Stimulated activated naive CD4-positive, alpha-beta T cell treated with Interleukin-2 at 50 U/mL for 16 hours (primary cell): ENCODE data around the gene ALK.

Source experiments
- DNase-seq: peaks from one replicate; lab custom pipeline; 2025; lab: John Stamatoyannopoulos, UW

ALK gene

DNA sequence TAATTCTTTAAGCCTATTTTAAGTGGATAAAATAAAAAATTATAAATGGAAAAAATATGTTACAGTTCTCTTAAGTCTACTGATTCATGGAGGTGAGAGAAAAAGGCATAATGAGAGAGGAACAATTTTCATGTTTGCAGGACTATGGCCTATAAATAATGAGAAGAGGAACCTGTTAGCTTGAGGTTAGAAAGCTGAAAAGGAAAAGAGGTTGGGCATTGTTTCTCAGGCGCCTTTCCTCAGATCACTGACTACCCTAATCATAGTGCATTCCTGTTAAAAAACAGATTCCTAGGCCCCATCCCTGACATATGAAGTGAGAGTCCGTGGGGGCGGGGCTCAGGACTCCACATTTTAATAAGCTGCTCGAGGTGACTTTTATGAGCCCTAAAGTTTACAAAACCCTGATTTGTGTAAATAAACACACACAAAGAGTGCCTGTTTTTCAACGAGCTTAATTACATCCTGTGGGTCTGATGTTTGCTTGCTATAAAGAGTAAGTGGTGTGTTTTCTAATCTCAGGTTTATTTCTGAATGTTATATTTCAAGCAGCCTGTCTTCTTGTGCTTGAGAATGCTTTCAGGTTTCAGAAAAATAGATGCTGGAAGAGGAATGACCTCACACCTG lies 470.7 kb downstream of the ALK start:
- no peak for DNase-seq

DNA sequence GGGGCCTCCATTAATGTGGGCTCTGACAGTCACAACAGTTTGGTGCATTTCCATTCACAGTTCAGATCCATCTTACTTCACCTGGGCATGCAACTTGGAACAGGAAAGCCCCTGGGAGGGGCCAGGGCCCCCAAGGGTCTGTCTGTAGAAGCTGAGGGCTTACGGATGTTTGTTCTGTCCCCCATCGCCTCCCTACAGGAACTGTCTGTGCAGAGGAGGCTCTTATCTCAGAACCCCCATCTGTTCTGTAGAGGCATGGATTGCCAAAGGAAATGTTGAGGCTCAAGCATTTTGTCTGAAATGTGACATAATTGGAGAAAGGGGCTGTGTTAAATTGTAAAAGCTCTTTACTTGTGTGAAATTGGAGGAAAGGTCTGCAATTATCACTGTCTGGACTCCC lies 471.9 kb downstream of the ALK start:
- DNase-seq = no peak

DNA sequence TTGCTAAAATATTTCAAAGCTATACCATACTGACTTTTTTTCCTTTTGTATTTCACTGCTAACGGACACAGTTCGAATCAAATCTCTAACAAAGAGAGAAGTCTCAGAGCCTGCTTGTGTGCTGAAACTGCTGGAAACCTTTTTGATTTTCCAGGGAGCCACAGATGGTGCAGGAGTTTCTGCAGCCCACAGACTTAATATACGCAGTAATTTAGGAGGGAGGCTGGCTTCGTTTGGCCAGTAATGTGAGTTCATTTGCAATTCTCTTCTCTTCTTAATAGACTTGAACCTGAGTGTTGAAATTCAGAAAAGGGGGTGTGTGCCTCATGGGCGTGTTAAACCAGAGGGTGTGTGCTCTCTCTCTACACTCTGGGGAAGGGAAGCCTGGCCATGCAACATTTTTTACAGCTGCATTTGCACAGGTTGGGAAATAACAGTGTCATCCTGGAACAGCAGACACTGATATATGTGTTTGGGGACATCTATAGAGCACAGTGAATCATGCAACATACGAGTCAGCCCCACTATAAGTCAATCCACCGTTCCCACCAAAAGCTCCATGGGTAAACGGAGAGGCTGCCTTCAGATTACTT lies 473.2 kb downstream of the ALK start:
- no peak for DNase-seq

DNA sequence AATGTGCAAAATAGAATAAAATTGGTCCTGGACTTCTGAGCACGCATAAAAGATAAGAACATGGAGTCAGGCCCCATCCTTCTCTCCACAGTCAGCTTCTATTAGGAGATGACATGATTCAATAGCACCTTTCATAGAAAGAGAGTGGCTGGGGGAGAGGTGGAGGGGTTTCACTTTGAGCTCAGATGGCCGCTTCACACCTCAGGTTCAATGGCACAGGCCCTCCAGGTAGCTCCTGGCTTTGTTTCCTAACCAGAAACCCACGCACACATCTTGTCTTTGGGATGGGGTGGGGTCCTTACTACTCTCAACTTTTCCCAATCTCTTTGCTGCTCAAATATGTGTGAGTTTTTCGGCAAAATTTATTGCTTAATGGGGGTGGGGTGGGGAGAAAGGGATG lies 473.9 kb downstream of the ALK start:
- DNase-seq = no peak

DNA sequence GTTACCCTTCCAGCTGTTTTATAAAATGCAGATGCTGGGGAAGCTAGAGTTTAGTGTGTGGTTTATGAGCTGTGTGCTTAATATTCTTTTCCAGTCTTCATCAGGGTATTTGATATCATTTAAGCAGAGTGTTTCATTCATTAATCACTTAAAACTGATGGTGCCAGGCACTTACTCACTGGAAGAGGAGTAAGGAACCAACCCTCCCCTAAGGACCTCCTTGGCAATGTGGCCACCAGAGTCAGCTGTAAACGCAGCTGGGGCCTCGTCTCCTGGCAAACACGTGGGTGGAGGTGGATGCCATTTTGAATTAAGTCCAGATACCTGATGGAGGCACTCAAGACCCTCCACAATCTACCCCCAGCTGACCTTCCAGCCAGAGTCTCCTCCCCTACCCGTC lies 474.5 kb downstream of the ALK start:
- DNase-seq = no peak

DNA sequence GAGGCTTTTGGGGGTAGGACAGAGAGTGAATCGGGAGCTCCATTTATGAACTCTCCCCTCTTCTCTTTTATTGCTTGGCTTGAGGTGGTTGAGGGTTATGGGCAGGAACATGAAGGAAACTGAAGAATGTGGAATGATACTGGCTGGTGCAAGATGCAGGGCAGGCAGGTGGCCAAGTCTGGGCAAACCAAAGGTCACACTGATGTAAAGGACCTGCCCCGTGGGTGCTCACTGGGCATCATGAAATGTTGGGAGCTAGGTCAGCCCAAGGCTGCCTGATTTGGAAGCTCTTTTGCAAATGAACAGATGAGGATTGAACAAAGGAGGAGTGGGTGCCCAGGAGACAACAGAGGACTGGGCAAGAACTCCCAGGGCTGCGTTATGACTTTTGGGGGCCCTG lies 477.2 kb downstream of the ALK start:
- DNase-seq = no peak

DNA sequence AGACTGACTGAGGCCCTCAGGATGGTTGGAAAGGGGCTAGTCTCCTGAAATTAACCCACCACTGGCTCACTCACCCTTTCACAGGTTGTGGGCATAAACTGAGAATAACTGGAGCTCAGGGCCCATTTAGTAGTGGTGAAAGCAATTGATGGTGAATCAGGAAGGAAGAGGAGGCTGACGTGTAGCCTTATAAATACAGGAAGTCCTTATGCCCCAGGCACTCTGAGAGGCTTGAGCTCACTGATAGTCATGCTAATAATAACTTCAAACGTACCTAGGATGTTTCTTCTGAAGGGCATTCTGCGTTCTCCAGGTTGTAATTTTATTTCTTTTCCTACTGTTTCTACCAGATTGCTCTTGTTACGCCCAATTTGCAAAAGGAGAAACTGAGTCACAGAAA lies 477.8 kb downstream of the ALK start:
- DNase-seq = no peak

DNA sequence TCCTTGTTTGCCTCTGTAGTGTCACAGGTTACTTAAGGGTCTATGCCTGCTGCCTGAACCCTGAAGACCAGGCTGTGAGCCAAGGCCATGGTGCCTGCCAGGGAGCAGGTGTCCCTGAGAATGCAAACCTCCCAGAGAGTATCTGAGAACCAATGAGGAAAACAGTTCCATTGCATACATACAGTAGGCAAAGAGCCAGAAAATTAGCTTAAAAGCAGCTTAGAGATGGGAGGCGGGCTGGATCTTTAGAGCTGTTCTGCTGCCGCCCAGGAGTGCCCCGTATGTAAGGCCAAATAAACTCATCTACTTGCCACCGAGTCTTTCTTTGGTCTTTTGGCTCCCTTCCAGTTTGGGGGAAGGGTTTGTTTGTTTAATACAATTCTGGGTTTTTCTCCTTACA lies 478.2 kb downstream of the ALK start:
- DNase-seq = no peak

DNA sequence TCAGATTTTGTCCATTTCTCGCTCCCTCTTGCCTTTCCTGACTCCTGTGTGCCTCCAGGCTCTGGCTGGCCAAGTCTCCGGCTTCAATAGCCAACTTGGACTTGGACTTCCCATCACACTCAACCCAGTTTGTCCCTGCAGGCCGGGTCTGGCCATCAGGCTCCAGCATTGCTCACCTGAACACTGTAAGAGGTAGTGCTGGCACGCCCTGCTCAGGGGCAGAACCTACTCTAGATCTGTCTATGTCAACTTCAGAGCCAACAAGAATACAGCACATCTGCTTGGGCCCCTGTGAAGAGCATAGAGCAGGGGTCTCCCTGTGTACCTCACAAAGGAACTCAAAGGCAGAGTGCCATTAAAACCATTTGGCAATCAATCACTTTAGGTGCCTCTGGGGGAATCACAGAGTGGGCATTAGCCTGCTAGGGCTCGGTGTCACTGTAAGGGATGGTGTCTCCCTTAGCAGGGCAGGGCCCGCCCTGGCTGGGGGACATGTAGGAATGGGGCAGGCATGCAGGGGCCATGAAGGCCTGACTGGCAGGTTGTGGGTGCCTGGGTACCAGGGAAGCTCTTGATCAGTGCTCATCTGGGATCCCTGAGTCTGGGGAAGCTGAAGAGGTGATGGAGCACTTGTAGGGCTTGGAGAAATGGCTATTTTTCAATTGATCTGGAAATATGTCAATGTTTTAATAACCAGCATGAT lies 480.3 kb downstream of the ALK start:
- DNase-seq = no peak

DNA sequence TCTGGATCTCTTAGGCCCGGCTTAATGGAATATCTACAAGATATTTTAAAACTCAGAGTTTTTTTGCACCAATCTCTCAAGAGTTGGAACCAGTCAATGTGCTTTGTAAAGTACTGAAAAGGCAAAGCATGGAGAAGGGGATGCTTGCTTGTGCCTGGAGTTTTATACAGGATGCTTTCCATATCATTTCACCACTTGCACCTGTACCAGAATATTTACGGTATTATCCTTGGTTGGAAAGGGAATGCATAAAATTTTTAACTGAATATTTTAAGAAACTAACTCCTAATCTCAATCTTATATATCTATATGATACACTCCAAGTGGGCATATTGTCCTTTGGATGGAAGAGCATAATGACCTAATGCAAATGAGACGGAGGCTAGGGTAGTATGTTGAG lies 487.5 kb downstream of the ALK start:
- no peak for DNase-seq

DNA sequence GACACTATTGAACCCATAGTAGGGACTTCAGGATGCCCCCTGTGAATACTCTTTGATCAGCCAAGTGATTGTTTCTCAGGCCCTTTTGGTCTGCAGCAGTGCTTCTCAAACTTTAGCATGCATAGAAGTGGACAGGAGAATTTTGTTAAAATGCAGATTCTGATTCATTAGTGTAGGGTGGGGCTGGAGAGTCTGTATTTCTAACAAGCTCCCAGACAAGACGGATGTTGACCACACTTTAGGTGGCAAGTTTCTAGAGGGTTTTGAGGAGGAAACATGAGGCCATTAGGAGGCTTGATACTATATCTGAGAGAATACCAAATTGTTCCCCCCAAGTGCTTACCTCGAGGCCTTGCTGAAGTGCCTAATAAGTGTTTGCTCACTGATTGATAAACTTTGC lies 488.3 kb downstream of the ALK start:
- no peak for DNase-seq

DNA sequence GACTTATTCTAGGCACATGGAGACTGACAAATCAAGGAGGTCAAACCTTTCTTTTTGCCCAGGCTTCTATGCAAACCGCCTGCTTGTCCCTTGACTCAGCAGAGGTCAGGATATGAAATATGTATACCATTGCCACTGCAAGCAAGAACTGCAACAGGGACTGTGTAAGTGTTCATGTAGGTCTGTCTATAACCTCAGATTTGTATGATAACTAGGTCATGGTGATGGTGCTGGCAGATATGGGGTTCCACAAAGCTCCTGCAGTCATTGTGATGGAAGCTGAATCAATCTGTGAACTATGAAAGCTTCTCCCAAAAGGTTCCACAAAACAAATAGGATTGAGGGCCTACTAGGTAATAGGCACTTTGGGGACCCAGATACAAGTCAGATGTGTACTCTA lies 489.9 kb downstream of the ALK start:
- no peak for DNase-seq

DNA sequence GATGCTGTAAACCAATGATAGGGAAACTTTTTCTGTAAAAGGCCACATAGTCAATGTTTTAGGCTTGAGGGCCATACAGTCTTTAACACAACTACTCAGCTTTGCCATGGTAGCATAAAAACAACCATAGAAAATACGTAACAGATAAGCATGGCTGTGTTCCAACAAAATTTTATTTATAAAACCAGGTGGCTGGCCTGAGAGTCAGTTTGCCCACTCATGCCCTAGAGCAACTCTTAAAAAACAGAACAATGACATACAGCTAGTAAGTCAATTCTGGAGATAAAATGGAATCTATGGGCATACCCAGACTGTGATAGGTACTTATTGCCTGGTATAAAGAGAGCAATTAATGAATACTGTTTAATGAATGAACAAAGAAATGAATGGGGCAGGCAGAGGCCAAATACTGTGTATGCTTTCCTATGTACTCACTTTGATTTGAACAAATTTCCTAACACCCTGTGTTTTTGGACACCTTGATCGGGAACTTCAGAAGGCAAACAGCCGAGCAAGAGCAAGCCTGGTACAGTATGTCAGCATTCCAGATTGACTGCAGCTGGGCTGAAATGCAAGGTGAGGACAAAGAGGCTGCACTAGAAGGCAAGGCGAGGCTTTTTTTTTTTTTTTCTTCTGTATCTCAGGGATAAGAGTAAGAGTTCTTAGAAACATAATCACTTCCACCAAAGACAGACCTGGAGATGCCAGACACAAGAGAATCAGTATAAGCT lies 490.8 kb downstream of the ALK start:
- DNase-seq = no peak

DNA sequence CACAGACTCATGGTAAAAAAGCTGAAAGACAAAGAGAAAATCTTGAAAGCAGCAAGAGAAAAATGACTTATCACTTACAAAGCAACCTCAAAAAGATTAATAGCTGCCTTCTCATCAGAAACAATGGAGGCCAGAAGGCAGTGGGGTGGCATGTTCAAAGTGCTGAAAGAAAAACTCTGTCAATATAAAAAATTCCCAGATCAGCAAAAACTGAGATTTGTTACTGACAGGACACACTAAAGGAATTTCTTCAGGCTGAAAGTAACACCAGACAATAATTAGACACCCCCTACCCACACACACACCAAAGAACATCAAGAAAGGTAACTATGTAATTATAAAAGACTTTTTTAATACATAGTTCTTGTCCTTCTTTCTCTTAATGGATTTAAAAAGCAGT lies 495.0 kb downstream of the ALK start:
- DNase-seq = no peak

DNA sequence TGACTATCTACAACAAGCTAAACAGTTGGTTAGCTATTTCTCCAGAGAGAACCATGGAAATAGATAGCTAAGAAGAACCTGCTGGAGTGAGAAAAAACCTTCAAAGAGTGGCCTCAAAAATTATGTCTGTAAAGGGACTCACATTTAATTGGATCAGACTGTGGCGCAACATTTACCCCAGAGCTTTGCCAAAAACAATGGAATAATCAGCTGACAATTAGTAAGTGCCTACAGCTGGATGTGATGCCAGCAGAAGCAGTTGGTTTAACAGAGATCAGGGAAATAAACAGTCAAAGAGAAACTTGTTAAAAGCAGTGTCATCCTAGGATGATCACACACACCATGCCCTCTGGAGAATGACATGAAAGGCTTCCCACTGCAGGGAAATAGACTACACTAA lies 495.5 kb downstream of the ALK start:
- no peak for DNase-seq

DNA sequence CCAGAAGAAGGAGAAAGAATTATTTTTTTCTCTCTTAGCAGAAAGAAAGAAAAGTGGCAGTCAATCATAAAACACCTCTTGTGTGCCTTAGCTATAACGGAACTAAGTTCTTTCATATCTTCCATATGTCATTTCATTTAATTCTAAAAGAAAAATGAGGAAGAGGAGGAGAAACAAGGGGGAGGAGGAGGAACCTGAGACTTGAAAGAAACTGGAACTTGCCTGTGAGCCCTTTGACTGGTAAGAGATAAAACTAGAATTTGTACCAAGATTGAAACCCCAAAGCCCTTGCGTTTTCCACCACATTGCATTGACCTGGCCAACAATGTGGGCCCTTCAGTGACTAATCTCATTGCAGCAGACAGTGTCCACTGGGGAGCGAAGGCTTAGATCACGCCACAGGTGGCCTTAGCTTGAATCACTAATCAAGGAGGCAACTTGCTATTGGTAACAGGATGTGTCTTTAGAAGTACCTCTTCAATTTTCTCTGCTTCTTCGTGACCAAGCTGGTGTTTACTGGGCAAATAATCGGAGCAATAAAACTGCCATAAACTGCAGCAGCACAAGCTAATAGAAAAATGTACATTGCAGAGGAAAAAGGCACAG lies 498.2 kb downstream of the ALK start:
- DNase-seq = no peak

DNA sequence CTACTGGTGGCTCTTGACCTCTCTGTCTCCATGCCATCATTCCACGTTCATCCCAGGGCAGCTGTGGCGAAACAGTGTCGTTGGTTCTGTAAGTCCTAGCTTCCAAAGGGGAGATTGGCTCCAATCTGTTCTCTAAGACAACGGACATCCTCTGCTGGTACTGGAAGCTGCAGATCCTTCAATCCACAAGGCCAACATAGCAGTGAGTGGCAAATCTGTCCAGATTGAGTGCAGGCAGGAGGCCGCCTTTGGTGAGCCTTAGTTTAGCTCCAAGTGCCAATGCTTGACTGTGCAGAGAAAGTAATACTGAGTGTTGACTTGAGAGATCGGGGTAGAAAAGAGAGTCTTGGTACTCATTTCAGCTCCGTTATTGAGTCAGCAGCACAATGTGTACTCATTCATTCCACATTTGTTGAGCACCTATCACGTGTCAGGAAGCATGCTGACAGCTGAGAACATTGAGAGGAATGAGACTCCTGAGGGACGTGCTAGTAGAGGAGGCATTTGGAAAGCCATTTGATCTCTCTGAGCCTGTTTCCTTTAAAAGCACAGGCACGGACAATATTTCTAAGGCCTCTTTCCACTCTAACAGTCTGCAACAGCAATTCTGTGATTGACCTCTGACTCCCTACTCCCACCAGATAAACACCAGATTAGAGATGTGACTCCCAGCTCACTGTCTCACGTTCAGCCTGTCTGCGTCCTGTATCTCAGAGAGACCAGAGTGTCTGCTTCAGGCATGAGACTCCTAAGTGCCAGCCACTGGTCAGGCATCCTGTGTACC lies 500.2 kb downstream of the ALK start:
- no peak for DNase-seq

DNA sequence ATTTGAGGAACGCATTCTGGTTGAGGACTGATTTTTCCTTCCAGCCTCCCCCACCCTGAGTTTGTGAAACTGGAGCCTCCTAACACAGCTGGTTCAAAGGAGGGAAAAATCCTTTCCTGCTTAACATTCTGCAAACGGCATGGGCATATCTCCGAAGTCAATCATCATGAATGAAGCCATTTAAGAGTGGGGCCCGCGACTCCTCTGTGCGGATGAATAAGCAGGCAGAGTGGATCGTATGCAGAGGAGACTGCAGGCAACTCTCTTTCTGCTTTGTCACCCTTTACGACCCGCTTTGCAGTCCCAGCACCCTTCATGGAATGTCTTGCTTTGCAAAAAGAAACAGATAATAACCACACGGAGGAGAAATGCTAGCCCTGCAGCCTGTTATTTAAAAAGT lies 500.9 kb downstream of the ALK start:
- no peak for DNase-seq

DNA sequence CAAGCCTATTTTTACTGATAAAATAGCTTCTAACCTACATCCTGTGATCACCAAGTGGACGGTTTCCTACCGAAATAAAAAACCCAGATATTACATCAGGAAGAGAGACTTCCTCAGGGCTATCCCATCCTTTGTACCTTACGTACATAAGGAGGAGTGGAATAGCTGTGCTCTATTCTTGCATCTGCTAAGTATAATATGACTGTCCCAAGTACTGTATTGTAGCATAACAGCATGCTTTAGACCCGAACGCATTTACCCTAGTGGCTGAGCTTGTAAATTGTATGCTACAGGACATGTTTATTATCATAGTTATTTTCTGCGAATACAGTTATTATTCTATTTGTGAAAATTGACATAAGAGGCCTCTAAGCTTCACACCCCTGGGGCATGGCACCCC lies 503.8 kb downstream of the ALK start:
- DNase-seq = no peak

DNA sequence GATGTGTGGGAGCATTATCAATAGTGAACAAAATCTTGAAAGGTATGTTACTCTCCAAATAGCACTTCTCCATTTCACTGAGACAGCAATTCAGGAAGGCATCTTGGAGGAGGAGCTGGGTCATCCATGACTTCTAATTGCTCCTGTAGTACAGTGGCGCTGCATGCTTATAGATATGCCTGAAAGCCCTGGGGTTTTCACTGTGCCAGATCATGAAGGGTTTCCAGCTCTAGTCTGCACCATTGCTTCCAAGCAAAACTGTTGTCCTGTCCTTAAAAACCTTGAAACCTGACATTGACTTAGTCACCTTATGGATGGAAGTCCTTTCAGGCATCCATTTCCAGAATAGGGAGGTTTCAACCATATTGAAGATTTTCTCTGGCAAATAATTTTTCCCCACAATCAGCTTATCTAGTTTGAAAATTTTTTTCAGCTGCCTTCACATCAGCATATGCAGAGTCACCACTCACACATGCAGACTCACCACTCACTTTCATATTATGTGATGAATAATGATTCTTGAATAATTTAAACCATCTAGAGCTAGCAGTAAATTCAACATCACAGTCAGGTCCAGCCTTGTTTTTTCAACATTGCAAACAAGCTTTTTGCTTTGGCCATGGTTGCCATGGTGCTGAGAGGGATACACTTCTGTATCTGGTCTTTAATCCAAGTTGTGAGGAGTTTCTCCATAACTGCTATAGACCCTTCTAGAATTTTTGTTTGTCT lies 509.0 kb downstream of the ALK start:
- DNase-seq = no peak

DNA sequence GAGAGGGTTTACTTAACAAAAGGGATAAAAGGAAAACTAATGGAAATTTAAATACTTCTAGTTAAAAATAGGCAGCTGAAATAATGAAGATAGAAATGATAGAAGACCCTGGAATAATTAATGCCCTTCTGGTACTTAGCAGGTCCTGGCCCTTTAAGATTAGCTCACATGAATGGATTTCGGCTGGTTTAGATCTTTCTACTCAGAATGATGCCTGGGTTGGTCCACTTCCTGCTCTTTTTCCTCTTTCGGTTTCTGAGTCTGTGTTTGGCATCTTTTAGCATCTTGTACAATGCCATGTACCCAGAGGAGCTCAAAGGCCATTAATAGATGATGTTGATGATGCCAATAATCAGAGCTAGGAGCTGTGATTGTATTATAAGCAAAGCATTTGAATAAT lies 515.7 kb downstream of the ALK start:
- DNase-seq = no peak
